Bronchial epithelial cell (primary cell): ENCODE results near the gene TRIM10. TPM values are rescaled to one million over a fixed set of nuclear protein-coding genes. Genes with fewer than 3 reads are reported as not detected.
"Not testable (repeated sequence)": the region's sequence is repeated elsewhere in the genome, so short reads cannot be mapped to it uniquely, and the experiment has no call there.

Source experiments
- DNase-seq: peaks from one replicate; pipeline ENCODE4 v3.0.0-alpha.2; 2010; ENCODE audit warnings: low read depth
- FAIRE-seq: peaks from 2 replicates; lab custom pipeline; 2011; peaks lifted over from hg19 to GRCh38; lab: Jason Lieb, UNC
- H3K27me3 ChIP-seq: 2 replicates; pipeline ENCODE4 v1.5.1; 2011; ENCODE audit warnings: low read length; ENCODE audit not compliant: control insufficient read depth, insufficient read depth
- H3K36me3 ChIP-seq: 2 replicates; pipeline ENCODE4 v1.5.1; 2011; ENCODE audit warnings: low read length; ENCODE audit not compliant: control insufficient read depth, insufficient read depth
- H3K4me3 ChIP-seq: 2 replicates; pipeline ENCODE4 v1.5.1; 2011; ENCODE audit warnings: mild to moderate bottlenecking, low read depth, low read length, control low read depth
- total RNA-seq: library from RNA; depleted of rRNA; stranded (reverse); fragments of >200 nt; gene quantifications from 2 replicates; pipeline ENCODE4 v1.2.1, GENCODE V29; 2014
- TF ChIP-seq, protein P1 (sequence below): IDR thresholded peaks from 2 replicates; pipeline ENCODE4 v1.5.1; 2011; ENCODE audit warnings: mild to moderate bottlenecking, moderate library complexity, low read length, control low read depth, inconsistent platforms; ENCODE audit not compliant: insufficient read depth, severe bottlenecking

The TRIM10 gene
- total RNA-seq, 1 donor from 2014 or later, result not detected

DNA sequence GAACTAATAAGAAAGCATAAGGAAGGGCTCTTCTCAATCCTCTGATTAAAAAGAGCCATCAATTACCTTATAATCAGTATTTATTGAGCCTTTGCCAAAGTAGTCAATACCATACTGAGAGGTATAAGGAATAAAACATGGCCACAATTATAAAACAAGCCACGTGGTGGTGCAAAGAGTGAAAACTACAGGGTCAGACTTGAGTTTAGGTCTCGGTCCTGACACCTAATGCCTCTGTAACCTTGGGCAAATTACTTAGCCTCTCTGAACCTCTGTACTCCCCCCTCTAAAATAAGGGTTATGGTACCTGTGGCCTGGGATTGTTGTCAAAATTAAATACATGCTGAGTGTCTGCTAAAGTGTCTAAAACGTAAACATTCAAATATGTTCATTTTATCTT is 11.8 kb downstream of the TRIM10 start:
- TF ChIP-seq, protein P1, sequence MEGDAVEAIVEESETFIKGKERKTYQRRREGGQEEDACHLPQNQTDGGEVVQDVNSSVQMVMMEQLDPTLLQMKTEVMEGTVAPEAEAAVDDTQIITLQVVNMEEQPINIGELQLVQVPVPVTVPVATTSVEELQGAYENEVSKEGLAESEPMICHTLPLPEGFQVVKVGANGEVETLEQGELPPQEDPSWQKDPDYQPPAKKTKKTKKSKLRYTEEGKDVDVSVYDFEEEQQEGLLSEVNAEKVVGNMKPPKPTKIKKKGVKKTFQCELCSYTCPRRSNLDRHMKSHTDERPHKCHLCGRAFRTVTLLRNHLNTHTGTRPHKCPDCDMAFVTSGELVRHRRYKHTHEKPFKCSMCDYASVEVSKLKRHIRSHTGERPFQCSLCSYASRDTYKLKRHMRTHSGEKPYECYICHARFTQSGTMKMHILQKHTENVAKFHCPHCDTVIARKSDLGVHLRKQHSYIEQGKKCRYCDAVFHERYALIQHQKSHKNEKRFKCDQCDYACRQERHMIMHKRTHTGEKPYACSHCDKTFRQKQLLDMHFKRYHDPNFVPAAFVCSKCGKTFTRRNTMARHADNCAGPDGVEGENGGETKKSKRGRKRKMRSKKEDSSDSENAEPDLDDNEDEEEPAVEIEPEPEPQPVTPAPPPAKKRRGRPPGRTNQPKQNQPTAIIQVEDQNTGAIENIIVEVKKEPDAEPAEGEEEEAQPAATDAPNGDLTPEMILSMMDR, result no peak
- FAIRE-seq (no peak), DNase-seq (no peak)
- Histone ChIP-seq H3K36me3 (no peaks in the 10 kb centered on the region), H3K4me3 (no peak overlapping the region), H3K27me3 (peaks cover 3% of the 10 kb centered on the region)

DNA sequence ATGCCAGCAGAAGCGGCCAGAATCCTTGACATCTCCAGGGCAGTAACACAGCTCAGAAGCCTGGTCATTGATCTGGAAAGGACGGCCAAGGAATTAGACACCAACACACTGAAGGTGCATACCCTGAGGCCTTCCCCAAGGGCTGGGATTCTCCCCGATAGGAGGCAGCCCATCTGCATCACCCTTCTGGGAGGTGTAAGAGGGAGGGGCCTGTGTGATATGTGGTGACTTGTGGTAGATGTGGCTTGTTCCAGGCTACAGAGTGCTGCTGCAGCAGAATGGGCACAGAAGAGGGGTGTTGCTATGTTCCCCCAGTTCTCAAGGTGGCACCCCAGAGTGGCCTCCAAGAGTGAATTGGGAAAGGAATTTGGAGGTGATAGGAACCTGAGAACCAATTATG is 13.9 kb downstream of the TRIM10 start:
- FAIRE-seq (no peak), DNase-seq (no peak)
- no peaks in the 10 kb centered on the region for H3K36me3 ChIP-seq
- TF ChIP-seq, protein P1, result no peak
- H3K4me3 ChIP-seq, result no peak overlapping the region
- peaks cover 5% of the 10 kb centered on the region for H3K27me3 ChIP-seq

DNA sequence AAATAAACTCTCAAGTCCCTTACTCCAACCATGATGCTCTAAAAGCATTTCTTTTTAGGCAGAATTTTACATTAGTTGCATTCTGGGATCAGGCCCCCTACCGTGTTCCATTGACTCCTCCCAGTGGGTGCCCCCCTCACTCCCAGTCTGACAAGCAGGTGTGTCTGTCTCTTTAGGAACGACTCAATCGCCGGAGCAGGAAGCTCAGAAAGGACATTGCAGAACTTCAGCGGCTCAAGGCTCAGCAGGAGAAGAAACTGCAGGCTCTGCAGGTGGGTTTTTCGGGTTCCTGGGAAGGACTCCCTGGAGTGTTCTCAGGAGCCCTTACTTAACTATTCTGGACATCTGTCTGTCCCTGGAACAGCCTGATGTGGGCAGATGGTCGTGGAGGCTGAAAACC is 15.2 kb downstream of the TRIM10 start:
- no peaks in the 10 kb centered on the region for H3K36me3 ChIP-seq
- H3K27me3 ChIP-seq, result peaks cover 8% of the 10 kb centered on the region
- TF ChIP-seq, protein P1, result no peak
- FAIRE-seq (no peak), DNase-seq (no peak)
- no peak overlapping the region for H3K4me3 ChIP-seq

DNA sequence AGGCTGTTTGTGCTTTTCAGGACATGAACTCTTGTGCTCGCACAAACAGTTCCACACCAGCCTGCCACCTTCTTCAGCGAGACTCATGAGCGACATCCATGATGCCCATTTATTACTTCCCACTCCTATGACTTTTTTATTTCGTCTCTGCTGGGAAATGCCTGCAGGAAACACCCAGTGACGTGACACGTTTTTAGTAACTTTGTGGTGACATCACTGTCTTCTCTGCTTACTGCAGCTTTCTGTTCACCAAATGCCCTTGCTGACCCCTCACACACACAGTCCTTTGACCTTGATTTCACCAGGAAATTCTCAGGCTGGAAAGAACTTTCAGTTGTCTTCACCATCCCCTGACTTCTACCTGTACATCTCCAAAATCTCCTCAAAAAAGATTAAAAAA is 16.2 kb downstream of the TRIM10 start:
- FAIRE-seq (no peak), DNase-seq (no peak)
- Histone ChIP-seq H3K27me3 (peaks cover 8% of the 10 kb centered on the region), H3K4me3 (no peak overlapping the region), H3K36me3 (no peaks in the 10 kb centered on the region)
- TF ChIP-seq, protein P1, result no peak

DNA sequence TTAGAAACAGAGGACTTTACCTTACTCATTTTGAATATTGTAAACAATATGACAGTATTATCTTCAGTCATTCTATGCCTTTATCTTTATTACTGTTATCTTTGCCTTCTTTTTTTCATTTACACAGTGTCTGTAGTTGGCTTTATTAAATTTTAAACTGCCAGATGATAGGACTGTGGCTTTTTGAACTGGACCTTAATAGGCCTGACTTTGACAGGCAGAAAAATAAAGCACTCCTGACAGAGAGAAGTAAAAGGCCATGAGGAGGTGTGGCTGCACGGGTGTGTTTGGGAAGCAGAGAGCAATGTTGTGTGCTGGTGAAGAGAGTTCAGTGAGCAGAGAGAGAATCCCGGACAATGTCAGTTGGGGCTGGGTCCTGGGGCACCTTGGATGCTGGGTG is 17.2 kb downstream of the TRIM10 start:
- no peak for FAIRE-seq
- DNase-seq, result no peak
- H3K27me3 ChIP-seq, result peaks cover 8% of the 10 kb centered on the region
- TF ChIP-seq, protein P1, result no peak
- no peaks in the 10 kb centered on the region for H3K36me3 ChIP-seq
- no peak overlapping the region for H3K4me3 ChIP-seq

DNA sequence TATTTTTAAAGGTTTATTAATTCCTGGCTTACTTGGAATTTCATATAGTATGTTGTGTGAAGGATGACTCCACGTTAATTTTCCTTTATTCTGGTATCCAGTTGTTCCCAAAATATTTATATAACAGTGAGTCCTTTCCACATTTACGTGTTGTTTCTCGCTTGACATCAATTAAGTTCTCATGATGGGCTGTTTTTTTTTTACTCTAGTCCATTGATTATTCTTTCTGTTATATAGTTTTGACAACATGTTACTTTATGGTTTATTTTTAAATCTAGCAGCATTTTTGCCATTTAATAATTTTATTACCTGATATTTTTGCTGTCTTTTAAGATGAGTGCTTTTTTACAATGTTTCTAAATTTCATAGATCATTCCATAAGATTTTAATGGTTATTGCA is 18.3 kb downstream of the TRIM10 start:
- H3K36me3 ChIP-seq, result no peaks in the 10 kb centered on the region
- H3K4me3 ChIP-seq, result no peak overlapping the region
- DNase-seq, result no peak
- H3K27me3 ChIP-seq, result peaks cover 8% of the 10 kb centered on the region
- no peak for FAIRE-seq
- TF ChIP-seq, protein P1, result no peak

DNA sequence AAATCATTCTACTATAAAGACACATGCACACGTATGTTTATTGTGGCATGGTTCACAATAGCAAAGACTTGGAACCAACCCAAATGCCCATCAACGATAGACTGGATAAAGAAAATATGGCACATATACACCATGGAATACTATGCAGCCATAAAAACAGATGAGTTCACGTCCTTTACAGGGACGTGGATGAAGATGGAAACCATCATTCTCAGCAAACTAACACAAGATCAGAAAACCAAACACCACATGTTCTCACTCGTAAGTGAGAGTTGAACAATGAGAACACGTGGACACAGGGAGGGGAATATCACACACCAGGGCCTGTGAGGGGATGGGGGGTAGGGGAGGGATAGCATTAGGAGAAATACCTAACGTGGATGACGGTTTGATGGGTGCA is 20.8 kb downstream of the TRIM10 start:
- not testable (repeated sequence) for H3K4me3 ChIP-seq, FAIRE-seq, DNase-seq, H3K36me3 ChIP-seq, H3K27me3 ChIP-seq
